Measurements from ENCODE around the gene TRAPPC3L.
A peak's percentile ranks its signal among the peaks of the same experiment; 100 is the strongest.
"Not testable (repeated sequence)": the region's sequence is repeated elsewhere in the genome, so short reads cannot be mapped to it uniquely, and the experiment has no call there.

TRAPPC3L gene

GRCh38 chr6:116512734-116513133, 32.8 kb downstream of the TRAPPC3L start:
- no peak for DNase-seq

GRCh38 chr6:116512111-116512559, 33.3 kb downstream of the TRAPPC3L start:
- no peak for DNase-seq

DNA sequence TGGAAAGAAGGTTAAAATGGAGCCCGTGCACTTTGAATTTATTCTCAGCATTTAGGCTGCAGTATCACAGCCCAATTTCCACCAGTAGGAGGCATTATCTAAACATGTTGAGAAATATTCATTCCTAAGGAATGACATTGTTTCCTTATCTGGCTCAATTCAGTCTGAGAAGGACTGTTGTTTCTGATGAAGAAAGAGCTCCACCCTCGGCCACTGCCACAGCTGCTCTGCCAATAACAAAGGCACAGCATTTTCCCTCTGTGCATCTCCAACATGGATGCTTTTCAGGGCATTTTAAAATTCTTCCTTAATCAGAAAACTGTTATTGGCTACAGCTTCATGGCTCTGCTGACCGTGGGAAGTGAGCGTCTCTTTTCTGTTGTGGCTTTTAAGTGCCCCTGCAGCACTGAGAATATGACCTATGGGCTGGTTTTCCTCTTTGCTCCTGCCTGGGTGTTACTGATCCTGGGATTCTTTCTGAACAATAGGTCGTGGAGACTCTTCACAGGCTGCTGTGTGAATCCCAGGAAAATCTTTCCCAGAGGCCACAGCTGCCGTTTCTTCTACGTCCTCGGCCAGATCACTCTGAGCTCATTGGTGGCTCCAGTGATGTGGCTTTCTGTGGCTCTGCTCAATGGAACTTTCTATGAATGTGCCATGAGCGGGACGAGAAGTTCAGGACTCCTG, 33.9 kb downstream of the TRAPPC3L start, which contains the start of gene CALHM5:
Gene CALHM5 (plus strand): TSS at position 216 of the 687 bp plus-strand sequence. CDS start 58 bp downstream, at position 274.
- peak; percentile 85 for DNase-seq

- no peak for DNase-seq
Observed at GRCh38 chr6:116508527-116508926, 37.0 kb downstream of the TRAPPC3L start.

GRCh38 chr6:116507324-116507723, 38.2 kb downstream of the TRAPPC3L start:
- DNase-seq, result no peak

DNA sequence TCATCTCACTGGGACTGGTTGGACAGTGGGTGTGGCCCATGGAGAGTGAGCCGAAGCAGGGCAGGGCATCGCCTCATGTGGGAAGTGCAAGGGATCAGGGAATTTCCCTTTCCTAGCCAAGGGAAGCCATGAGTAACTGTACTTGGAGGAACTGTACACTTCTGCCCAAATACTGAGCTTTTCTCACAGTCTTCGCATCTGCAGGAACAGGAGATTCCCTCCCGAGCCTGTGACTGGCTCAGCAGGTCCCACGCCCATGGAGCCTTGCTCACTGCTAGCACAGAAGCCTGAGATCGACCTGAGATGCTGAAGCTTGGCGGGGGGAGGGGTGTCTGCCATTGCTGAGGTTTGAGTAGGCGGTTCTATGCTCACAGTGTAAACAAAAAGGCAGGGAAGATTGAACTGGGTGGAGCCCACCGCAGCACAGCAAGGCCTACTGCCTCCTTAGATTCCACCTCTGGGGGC, 44.5 kb downstream of the TRAPPC3L start:
- DNase-seq, result no peak

DNA sequence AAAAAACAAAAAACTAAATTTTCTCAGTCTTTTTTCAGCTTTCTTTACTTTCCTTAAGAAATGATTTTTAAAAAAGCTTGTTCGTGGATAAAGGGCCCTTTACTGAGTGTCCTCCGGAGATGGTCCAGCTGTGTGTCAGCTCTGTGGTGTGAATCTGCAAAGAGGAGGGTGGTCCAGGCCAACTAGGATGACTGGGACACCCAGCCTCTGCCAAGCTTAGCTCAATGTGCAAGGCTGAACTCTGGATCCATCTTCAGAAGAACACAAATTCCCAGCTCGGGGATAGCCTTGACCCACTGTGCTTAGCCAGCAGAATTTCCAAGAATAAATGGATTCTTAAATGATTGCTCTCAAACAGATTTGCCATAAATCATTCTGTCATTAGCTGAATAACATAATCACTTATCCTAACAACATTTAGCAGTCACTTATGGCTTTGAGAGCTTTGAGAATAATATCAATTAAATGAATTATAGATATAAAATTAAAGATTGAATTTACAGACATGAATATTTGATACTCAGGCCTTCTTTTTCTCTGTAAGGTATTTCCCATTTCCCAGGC, 48.3 kb downstream of the TRAPPC3L start:
- DNase-seq, result no peak

- not testable (repeated sequence) for DNase-seq
Observed at GRCh38 chr6:116495161-116495560, 50.3 kb downstream of the TRAPPC3L start.

GRCh38 chr6:116492331-116493067, 53.0 kb downstream of the TRAPPC3L start:
- no peak for DNase-seq

DNA sequence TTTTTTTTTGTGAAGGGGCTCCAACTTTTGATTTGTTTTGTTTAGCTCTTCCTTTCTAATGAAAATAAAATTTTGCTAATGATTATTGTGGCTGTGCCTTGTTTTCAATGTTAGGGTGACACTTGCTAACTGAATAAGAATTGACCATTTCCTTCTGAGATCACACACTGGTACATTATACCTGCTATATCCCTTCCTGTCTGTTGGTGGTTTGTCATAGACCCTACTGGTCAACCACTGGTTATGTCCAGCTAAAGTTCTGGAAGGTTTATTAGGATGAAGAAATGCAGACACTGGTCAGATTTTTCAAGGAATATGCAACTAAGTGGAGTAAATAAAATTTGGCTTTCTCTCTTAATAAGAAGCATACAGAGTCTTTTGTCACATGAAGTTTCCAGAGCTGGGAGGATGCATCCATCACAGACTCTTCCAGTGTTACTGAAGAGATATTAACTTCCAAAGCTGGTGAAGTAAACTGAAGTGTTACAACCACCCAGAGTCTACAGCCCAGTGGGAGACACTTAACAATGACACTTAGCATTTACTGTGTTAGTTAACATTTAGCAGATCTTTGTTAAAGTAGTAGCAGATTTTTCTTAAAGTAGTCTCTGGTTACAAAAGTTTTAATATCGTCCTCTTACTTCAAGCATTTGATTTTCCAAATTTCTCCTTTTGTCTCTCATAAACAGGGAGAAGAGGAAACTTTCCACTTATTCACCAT, 53.7 kb downstream of the TRAPPC3L start:
- DNase-seq, result no peak

DNA sequence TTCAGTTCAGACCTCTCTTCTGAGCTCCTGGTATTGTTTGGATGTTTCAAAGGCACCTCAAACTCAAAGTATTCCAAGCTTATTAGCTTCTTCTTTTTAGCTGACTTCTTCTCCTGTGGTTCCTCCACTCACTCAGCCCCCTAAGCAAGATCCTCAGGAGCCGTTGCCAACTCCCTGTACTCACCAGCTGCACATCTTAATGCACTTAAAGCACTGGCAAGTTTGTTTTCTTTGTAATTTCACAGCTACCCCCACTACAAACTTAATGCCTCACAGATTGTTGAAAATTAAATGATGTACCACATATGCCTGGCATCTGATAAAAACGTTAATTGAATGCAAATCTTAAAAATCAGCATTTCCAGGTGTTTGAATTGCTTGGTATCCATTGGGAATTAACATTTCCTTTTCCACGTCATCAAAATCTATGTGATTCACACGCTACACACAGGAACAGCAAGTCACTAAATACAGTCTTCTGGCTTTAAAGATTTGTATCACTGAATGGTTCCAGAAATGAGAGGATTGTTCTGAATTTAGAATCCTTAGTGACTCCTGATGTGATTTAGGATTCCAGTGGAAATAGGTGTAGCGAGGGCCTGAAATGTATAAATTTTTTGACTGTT, 59.8 kb downstream of the TRAPPC3L start:
- peak; percentile 38 for DNase-seq

DNA sequence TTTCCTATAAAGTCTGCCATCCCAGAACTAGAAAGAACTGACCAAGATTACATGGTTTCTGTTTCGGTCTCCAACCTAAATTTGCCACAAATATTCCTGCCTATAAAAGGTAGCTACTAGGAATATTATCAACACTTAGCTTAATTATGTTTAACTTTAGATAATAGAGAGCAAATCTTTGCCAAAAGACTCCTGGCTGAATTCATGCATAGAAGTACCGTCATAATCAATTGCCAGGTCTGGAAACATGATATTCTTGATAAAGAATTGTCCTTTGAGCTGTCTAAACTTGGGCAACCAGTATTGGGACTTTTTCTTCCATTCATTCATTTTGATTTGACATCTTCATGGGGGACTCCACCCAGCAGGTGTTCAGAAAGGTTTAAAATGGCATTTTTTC, 61.9 kb downstream of the TRAPPC3L start:
- DNase-seq, result no peak

- DNase-seq, result no peak
Observed at GRCh38 chr6:116482780-116483179, 62.7 kb downstream of the TRAPPC3L start.

DNA sequence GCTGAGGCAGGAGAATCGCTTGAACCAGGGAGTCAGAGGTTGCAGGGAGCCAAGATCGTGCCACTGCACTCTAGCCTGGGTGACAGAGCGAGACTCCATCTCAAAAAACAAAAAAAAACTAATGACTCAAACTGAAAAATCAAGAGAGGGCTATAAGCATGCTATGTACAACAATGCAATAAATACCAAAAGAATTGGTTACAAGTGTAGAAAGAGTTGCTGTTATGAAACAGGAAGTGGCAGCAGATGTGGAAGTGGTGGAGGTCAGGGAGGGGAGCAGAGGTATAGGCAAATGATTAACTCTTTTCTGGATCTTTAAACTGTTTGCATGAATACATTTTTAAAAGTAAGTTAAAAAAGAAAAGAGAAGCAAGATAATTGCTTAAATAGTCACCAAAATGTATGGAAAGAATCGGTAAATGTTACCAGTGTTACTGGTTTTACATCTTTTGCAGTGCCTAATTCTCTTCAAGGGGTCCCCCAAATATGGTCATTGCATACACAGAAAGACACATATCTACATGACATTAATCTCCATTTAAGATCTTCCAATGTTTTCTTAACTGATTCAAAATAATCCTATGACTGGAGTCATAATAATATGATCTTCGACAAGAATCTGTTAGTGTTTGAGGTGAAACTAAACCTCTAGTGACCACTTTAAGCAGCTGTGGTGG, 69.3 kb downstream of the TRAPPC3L start:
- peak; percentile 30 for DNase-seq

DNA sequence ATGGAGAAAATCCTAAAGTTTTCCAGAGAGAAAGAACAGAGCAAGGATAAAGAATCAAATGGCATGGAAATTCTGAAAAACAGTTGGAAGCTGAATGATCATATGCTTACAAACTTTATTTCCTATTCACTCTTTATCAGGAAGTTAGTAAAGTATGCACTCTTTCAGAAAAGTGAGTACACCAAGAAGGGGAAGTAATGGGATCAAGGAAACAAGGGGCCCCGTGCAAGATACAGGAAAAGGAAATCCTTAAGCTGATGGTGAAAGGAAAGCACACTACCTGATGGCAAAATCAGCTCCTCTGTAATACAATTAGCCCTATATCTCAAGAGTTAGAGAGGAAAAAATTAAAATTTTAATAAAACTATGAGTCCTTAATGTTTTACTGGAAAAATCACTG, 70.3 kb downstream of the TRAPPC3L start:
- no peak for DNase-seq

- no peak for DNase-seq
Observed at GRCh38 chr6:116472706-116473105, 72.8 kb downstream of the TRAPPC3L start.

- DNase-seq, result no peak
Observed at GRCh38 chr6:116471531-116471930, 74.0 kb downstream of the TRAPPC3L start.

DNA sequence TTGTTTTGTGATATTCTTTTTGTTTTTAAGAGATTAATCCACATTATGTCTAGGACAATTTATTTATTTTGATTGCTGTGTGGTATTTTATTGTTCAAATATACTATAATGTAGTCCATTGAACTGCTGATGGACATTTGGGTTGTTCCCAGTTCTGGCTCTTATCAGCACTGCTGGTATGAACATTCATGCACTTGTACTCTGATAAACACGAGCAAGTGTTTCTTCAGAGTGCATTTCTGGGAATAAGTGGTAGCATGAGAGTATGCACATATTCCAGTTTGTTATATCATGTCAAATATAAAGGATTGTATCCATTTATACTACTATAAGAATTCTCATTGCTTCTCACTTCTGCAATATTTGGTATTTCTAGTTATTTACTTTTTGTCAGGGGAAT, 77.2 kb downstream of the TRAPPC3L start:
- DNase-seq, result no peak

GRCh38 chr6:116467514-116467913, 78.0 kb downstream of the TRAPPC3L start:
- no peak for DNase-seq

GRCh38 chr6:116467096-116467495, 78.4 kb downstream of the TRAPPC3L start:
- DNase-seq, result no peak

DNA sequence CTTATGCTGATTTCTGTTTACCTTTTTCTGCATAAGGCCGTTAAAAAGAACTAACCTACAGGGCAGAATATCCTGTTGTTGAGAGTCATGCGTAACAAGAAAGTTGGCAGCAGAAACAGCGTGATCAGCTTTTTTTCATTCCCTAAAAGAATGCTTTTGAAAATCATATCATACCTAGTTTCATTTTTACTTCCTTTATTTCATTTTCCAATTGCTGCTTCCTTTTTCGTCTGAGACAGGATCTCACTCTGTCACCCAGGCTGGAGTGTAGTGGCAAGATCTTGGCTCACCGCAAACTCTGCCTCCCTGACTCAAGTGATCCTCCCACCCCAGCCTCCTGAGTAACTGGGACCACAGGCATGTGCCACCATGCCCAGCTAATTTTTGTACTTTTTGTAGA, 80.2 kb downstream of the TRAPPC3L start:
- no peak for DNase-seq

DNA sequence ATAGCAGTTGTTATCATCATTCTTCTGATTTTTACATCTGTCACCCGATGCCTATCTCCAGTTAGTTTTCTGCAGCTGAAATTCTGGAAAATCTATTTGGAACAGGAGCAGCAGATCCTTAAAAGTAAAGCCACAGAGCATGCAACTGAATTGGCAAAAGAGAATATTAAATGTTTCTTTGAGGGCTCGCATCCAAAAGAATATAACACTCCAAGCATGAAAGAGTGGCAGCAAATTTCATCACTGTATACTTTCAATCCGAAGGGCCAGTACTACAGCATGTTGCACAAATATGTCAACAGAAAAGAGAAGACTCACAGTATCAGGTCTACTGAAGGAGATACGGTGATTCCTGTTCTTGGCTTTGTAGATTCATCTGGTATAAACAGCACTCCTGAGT, 82.2 kb downstream of the TRAPPC3L start:
- no peak for DNase-seq

All from fibroblast of skin of right quadriceps (primary cell).